Measurements from ENCODE around the gene ARRB1.

Gene ARRB1

DNA sequence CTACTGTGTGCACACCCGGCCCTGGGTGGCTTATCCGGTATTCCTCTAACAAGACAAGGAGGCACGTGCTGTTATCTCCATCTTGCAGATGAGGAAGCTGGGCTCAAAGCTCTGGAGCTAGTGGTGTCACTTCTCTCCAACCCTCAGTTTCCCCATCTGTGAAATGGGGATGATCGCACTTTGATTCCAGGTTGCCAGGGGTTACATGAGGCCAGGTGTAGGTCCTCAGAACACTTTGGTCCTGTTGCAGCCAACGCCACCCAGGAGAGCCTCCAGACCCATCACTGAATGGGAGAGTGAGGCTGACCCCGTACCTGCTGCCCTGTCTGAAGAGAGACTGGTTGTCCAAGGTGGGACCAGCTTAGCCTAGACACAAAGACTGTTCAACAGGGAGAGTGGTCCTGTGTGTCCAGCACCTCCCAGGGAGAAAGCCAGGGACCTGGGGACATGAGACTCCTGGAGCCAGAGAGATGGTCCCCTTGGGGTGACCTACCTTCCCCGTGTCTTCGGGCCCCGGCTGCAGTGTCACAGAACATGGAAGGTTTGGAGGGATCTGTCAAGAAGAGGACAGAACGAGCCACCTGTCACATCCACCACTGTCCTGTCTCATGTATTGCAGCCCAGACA, 69.9 kb downstream of the ARRB1 start:
- Histone ChIP-seq H3K27me3 (ENCODE audit: insufficient read depth, low read depth, severe bottlenecking) (no peaks in the 10 kb centered on the region), H3K36me3 (peaks cover 25% of the 10 kb centered on the region), H3K27ac (no peak overlapping the region), H3K4me3 (ENCODE audit: low read depth, low read length) (no peak overlapping the region), H3K9me3 (ENCODE audit: severe bottlenecking) (no peaks in the 10 kb centered on the region)
- TF ChIP-seq, protein P1, sequence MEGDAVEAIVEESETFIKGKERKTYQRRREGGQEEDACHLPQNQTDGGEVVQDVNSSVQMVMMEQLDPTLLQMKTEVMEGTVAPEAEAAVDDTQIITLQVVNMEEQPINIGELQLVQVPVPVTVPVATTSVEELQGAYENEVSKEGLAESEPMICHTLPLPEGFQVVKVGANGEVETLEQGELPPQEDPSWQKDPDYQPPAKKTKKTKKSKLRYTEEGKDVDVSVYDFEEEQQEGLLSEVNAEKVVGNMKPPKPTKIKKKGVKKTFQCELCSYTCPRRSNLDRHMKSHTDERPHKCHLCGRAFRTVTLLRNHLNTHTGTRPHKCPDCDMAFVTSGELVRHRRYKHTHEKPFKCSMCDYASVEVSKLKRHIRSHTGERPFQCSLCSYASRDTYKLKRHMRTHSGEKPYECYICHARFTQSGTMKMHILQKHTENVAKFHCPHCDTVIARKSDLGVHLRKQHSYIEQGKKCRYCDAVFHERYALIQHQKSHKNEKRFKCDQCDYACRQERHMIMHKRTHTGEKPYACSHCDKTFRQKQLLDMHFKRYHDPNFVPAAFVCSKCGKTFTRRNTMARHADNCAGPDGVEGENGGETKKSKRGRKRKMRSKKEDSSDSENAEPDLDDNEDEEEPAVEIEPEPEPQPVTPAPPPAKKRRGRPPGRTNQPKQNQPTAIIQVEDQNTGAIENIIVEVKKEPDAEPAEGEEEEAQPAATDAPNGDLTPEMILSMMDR (IDR thresholded peaks at IDR 0.05; ENCODE audit: low read depth, low read length): no peak
- DNase-seq: no peak

DNA sequence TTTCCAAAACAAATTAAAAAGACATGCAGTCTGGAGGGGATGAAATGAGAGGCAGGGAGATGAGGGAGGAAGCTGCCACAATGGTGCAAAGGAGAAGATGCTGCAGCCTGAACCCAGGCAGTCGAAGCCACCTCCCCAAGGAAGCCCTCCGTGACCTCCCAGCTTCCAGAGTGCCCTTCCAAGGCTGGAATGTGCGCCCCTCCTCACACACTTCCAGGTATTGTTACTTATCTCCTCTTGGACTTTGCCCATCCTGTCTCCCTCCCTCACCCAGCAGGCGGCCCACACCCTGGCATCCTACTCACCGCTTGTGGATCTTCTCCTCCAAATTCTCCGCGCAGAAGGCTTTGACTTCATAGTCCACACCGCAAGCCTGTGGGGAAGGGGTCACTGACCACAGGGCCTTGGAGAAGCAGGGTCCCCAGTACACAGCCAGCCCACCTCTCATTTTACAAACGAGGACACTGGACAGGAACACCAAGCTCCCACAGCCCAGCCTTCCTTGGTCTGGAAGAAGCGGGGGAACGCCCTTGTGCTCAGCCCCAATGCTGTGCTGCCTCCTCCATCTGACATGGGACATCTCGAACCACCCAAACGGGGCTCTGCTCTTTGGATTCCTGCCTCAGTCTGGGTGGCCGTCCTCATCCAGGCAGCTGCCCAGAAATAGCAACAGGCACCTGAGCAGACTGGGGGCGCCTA, 70.5 kb downstream of the ARRB1 start:
- H3K27ac ChIP-seq: no peak overlapping the region
- peaks cover 25% of the 10 kb centered on the region for H3K36me3 ChIP-seq

DNA sequence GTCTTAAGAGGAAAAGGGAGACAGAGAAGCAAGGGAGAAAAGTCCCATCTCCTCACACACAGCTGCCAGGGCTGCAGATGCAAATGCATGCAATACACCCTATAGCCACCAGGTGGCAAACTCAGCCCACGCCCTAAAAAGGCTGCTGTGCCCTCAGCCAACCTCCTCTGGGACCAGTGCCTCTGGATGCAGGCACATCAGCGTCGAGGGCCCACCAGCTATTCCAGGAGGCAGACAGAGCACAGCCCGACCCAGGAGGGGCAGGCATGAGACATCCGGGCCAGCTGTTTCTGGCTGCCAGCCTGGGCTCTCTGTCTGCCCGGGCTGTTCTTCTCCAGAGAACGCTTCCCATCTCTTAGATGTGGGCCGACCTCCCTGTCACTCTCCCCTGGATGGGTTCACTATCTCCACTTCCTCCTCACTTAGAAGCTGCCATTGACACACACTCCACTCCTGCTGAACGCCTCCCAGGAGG, 71.2 kb downstream of the ARRB1 start:
- DNase-seq: peak; percentile 75
- TF ChIP-seq, protein P1 (IDR thresholded peaks at IDR 0.05; ENCODE audit: low read depth, low read length): peak; percentile 97
- no peaks in the 10 kb centered on the region for H3K9me3 ChIP-seq (ENCODE audit: severe bottlenecking)
- no peak overlapping the region for H3K27ac ChIP-seq
- H3K4me3 ChIP-seq (ENCODE audit: low read depth, low read length): no peak overlapping the region
- peaks cover 25% of the 10 kb centered on the region for H3K36me3 ChIP-seq
- no peaks in the 10 kb centered on the region for H3K27me3 ChIP-seq (ENCODE audit: insufficient read depth, low read depth, severe bottlenecking)

More for the DNA sequence above, 70.5 kb downstream of the ARRB1 start:
- DNase-seq: no peak
- H3K9me3 ChIP-seq (ENCODE audit: severe bottlenecking): no peaks in the 10 kb centered on the region
- H3K4me3 ChIP-seq (ENCODE audit: low read depth, low read length): no peak overlapping the region
- TF ChIP-seq, protein P1 (IDR thresholded peaks at IDR 0.05; ENCODE audit: low read depth, low read length): no peak
- H3K27me3 ChIP-seq (ENCODE audit: insufficient read depth, low read depth, severe bottlenecking): no peaks in the 10 kb centered on the region

DNA sequence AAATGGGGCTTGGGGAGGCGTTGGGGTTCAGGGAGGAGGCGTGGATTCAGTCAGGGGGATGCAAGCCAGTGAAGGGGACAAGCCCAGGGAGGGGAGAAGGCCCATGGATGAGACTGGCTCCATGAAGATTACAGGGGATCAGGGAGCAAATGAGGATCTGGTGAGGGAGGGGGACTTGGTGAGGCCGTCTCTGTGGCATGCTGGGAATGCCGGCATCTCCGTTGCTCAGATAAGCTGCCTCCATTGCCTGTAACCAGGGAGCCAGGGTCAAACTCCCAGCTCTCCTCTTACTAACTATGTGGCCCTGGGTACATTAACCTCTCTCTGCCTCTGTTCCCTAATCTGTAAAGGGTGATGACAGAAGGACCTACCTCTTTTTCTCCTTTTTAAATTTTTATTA, 72.2 kb downstream of the ARRB1 start:
- peak; percentile 79 for DNase-seq
- no peaks in the 10 kb centered on the region for H3K9me3 ChIP-seq (ENCODE audit: severe bottlenecking)
- H3K27me3 ChIP-seq (ENCODE audit: insufficient read depth, low read depth, severe bottlenecking): no peaks in the 10 kb centered on the region
- H3K4me3 ChIP-seq (ENCODE audit: low read depth, low read length): no peak overlapping the region
- TF ChIP-seq, protein P1 (IDR thresholded peaks at IDR 0.05; ENCODE audit: low read depth, low read length): no peak
- H3K36me3 ChIP-seq: peaks cover 25% of the 10 kb centered on the region
- H3K27ac ChIP-seq: no peak overlapping the region; the same call in 1 of the 2 replicates

DNA sequence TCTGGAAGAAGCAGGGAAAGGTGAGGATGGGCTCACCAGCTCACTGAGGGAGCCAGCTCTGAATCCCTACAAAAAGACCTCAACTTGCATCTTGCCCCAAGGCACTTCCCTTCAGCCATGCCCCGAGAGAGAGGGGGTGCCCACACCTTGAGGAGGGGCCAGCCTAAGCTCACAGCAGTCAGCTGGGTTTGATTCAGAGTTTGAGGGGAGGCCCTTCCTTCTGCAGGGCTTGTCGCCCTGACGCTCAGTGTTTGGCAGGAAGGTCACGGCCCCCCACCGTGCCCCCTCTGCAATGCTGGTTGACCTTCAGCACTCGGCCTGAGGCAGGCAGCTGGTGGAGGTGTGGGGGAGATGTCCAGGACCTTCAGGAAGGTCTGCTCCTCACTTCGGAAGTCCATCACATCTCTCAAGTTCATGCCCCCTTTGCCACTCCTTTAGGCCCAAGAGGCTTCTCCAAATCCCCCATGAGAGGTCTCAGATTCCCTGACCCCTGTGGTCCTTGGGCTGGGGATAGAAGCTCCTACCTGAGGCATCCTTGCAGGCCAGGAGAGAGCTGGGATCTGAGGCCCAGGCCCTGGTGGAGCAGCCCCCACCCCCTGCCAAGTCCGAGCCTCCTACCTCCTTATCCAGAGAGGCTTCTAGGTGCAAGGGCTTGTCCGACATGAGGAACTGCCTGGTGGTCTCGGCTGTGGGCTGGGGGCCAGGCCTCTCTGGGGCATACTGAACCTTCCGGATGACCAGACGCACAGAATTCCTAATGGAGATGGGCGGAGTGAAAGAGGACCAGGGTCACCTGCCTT, 73.3 kb downstream of the ARRB1 start:
- Histone ChIP-seq H3K9me3 (ENCODE audit: severe bottlenecking) (no peaks in the 10 kb centered on the region), H3K27ac (no peak overlapping the region), H3K27me3 (ENCODE audit: insufficient read depth, low read depth, severe bottlenecking) (no peaks in the 10 kb centered on the region), H3K36me3 (peaks cover 32% of the 10 kb centered on the region), H3K4me3 (ENCODE audit: low read depth, low read length) (no peak overlapping the region)
- no peak for DNase-seq
- TF ChIP-seq, protein P1 (IDR thresholded peaks at IDR 0.05; ENCODE audit: low read depth, low read length): no peak

Measured in WERI-Rb-1 (cell line).